GM21786 (cell line): ENCODE data around the gene F2RL2.
A peak's percentile ranks its signal among the peaks of the same experiment; 100 is the strongest.
"Not testable (repeated sequence)": the region's sequence is repeated elsewhere in the genome, so short reads cannot be mapped to it uniquely, and the experiment has no call there.

Experiments used
- ATAC-seq: cut with Tn5 transposase; IDR thresholded peaks from one replicate; pipeline ENCODE4 v1.9.1; 2021; ENCODE audit not compliant: unreplicated experiment

Gene F2RL2

DNA sequence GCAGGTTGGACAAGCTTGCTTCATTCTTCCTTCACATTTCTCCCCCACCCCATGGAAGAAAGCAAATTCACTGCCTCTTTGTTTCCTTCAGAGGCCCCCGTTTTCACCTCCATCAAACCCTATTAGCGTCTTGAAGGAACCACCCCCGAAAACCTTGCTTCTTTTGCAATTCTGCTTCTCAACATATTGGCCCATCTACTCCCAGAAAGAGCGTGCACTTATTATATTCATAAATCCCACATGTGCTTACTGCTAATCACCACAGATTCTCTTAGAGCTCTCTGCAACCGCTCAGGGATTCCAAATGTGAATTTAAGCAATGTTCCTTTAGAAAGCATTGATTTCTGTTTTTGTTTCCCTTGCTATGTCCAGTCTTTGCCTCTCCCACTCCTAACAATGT is 1.1 kb downstream of the F2RL2 start:
- ATAC-seq, result no peak

DNA sequence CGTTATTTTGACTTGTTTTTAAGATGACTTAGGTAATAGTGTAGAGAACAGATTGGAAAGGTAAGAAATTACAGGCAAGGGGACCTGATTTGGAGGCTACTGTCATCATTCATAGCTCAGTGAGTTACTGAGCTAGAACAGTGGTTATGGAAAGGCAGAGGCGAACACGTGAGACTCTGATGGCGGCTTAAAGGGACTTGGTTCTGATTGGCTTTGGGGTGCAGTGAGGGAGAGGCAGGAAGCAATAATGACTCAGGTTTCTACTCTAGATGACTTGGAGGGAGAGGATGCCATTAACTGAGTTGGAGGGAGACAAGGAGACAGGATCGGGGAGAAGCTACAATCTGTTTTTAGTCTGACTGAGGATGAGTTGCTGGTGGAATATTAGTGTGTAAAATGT is 3.0 kb downstream of the F2RL2 start:
- ATAC-seq, result no peak

GRCh38 chr5:76617675-76618074 is 5.5 kb downstream of the F2RL2 start:
- ATAC-seq, result no peak

DNA sequence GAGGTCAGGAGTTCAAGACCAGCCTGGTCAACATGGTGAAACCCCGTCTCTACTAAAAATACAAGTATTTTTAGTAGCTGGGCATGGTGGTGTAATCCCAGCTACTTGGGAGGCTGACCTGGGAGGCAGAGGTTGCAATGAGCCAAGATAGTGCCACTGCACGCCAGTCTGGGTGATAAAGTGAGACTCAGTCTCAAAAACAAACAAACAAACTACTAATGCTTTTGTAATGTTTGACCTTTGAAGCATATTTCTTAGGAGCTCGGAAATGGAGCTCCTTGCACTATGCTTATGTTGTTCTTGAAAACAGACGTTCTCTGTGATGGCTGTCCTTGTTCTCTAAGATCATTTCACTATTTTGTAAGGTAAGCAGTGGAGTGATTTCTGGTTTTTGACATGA is 6.0 kb downstream of the F2RL2 start:
- no peak for ATAC-seq

DNA sequence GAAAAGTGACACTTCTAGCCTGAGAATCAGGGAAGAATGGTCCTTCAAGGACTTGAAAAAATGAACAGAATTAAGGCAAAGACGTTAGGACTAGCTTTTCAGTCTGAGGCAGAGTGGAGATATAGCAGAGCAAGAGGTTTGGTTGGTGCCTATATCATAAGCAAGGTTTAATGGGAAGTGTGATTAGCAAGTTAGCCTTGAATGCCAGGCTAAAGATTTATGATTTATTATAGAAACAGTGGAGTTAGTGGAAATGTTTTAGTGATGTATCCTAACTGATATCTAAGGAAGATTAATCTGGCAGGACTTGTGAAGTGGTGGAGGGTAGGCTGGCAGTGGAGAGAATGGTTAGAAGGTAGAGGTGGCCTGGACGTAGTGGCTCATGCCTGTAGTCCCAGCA is 7.0 kb downstream of the F2RL2 start:
- ATAC-seq, result no peak

DNA sequence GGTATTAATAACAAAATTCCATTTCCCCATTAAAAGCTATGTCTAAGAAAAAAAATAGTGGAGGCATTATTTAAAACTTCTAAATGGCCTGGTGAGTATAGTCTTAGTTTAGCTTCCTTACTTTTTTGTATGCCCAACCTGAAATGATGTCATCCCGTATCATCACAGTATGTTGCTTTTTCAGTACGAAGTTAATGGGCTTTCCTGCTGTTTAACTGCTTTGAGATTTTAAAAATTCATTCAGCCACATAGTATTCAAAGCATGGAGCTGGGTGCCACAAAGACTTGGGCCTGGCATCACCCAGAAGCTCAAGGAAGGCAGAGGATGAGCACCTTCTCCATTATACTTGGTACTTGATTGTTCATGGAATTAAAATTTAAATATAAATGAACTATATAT is 7.4 kb downstream of the F2RL2 start:
- no peak for ATAC-seq

DNA sequence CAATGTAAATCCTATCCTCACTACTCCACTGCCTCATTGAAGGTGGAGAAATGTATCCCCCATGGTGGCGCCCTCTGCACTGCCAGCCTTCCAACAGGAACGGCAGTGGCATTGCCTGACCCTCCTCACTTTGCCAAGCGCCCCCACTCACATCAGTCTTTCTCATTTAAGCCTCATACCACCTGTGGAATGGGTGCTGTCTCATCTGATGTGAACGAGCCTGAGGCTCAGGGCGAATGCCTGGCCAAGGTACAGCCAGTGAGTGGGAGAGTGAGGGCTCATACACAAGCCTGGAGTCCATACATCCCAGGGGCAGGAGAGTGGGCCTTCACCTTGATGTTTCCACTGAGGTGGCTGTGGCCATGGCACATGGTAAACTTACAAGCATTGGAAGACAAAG is 10.3 kb downstream of the F2RL2 start:
- no peak for ATAC-seq

DNA sequence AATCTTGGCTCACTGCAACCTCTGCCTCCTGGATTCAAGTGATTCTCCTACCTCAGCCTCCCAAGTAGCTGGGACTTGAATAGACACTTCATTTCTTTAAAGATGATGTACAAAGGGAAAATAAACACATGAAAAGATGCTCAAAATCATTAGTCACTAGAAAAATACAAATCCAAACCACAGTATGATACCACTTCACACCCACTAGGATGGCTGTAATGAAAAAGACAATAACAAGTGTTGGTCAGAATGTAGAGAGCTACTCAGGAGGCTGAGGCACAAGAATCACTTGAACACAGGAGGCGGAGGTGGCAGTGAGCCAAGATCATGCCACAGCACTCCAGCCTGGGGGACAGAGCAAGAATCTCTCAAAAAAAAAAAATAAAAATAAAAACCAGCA is 13.0 kb downstream of the F2RL2 start:
- ATAC-seq, result no peak

- no peak for ATAC-seq
Measured at GRCh38 chr5:76608833-76609232, 14.4 kb downstream of the F2RL2 start.

DNA sequence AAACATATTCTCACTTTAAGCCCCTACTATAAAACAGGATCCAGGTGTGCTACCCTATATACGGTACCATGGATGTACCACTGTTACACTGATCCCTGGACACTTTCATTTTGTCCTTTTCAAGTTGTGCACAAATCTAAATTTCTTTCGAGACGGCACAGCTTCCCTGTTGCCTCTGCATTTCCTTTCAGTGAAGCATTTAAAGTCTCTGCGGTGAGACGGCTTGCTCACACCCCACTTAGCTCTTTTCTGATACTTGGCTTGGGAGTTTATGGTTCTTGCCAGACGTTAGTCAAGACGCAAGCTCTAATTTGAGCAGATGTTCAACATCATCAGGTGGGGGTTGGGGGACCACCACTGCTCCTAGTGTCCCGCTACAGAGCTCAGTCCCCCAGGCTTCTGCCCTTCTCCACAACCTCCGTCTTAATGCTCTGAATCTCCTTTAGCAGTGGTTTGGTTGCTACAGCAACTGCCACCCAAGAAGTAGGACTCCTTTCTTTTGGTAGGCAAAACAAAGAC is 15.8 kb downstream of the F2RL2 start:
- no peak for ATAC-seq

DNA sequence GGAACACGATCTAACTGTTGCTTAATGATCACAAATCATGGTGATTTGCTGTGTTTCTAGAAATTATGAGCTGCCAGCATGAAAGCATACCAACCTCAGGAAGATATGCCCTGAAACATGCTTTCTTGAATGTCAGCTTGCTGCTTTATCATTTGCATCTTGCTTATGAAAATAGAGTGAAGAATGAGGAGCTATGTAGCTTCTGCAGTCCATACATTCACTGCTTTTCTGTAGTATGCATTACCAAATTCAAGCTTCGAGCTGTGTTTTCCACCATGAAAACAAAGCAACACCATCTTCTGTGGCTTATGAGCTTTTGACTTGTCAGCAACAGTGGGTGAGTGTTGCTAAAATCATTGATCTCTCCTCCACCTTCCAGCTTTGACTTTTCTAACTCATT is 16.5 kb downstream of the F2RL2 start:
- ATAC-seq, result no peak

DNA sequence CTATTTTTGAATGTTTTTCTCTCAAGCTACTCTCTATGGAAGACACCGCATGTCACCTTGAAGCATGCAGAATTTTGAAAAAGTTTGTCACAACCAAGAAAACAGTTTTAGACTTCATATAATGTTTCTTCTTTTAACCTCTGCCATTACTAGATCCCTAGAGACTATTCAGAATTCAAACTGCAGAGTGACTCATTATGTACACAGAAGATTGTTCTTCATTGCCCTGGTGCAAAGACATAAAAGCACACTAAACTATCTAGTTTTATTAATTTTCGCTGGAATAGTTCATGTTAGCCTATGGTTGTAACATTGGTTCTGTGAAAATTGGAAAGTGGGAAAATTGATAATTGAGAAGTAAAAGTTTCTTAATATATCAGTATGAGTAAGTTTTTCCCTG is 18.4 kb downstream of the F2RL2 start:
- no peak for ATAC-seq

DNA sequence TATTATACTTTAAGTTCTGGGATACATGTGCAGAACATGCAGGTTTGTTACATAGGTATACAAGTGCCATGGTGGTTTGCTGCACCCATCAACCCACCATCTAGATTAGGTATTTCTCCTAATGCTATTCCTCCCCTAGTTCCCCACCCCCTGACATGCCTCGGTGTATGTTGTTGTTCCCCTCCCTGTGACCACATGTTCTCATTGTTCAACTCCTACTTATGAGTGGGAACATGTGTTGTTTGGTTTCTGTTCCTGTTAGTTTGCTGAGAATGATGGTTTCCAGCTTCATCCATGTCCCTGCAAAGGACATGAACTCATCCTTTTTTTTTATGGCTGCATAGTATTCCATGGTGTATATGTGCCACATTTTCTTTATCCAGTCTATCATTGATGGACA is 19.2 kb downstream of the F2RL2 start:
- ATAC-seq, result not testable (repeated sequence)

DNA sequence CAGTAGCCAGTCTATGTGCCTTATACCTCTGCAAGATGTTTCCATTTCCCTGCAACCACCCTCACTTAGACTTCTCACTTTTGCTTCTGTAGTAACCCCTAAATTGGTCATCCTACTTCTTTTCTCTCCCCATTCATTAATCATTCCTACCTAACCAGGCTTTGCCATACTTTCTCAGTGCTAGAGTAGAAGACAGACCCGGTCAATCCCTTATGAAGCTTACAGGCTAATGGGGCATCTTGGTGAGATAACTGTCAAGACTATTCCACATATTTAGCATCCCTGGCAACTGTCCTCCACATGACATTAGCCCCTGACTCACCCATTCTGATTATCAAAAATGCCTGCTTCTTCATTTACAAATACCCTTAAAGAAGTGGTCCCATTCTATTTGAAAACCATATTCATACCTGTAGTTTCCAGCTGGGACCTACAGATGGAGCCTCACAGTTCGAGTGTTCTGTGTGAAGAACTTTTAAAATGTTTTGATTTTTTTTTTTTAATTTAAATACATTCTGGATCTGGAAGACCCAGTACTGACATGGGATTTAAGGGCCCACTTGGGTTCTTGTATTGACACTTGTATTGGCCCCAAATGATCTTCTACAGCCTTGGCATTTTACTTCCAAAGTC is 21.0 kb downstream of the F2RL2 start:
- no peak for ATAC-seq

- no peak for ATAC-seq
Measured at GRCh38 chr5:76601470-76601869, 21.7 kb downstream of the F2RL2 start.

- ATAC-seq, result no peak
Measured at GRCh38 chr5:76600716-76601115, 22.5 kb downstream of the F2RL2 start.

GRCh38 chr5:76598531-76598930 is 24.7 kb downstream of the F2RL2 start:
- ATAC-seq, result no peak

DNA sequence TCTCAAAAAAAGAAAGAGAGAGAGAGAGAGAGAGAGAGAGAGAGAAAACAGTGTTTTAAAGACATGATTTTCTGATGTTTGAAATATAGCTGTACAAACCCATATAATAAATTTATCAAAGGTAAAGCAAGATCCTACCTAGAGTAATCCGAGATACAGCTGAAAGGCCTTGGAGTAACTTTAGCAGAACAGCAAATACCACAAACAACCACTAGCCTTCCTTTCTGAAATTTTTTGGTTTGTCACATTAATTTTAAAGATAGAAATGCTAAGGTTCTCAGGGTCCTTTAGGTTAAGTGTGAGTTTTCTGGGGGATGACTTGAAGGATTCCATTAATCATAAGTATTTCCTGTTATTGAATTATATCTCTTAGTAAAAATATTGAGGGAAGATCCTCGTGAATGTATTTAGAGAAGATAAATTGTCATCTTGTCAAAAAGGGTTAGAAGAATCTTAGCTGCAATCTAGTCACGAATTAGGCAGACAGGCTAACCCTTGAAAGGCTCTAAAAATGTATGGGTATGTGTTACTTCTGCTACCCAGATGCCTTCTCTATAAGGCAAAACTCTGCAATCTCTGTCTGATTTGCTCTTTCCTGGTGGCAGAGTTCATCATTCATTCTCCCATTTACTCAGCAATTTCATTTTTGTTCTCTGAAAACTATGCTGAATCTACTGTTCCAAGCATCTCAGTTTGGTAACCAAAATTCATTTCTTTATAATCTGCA is 27.3 kb downstream of the F2RL2 start:
- ATAC-seq, result no peak

DNA sequence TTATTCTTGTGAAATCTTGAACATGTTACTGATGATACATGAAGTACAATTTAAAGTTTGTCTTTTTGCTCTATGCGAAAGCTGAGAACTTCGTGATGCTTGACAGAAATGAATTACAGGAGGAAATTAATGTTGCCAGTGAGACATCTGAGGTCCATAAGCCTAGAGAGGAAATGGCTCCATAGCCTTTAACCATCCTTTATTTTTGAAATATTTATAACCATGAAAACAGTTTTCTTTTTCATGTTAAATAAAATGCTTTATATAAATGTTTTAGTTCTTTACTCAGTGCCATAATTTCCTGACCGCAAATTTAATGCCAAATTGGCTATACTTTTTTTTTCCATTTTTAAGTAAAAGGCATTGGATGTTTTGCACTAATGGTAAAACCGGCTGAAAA is 29.1 kb downstream of the F2RL2 start:
- ATAC-seq, result no peak

DNA sequence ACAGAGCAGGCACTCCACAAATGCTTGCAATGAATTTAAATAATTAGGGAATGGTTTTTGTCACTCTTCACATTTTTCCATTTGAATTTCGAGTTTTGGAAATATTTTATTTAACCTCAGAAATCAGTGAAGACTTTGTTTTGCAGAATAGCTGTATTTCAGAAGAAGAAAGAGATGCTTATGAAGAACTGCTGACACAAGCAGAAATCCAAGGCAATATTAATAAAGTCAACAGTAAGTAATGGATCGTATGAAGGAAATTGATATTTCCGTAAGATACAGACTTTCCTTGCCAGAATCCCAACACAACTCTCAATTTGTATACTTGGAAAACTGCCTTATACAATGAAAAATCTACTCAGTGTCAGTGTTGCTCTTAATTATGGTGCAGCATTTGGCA is 30.5 kb downstream of the F2RL2 start:
- no peak for ATAC-seq

GRCh38 chr5:76591366-76591765 is 31.8 kb downstream of the F2RL2 start:
- no peak for ATAC-seq

GRCh38 chr5:76590027-76590426 is 33.2 kb downstream of the F2RL2 start:
- peak; percentile 97 for ATAC-seq

DNA sequence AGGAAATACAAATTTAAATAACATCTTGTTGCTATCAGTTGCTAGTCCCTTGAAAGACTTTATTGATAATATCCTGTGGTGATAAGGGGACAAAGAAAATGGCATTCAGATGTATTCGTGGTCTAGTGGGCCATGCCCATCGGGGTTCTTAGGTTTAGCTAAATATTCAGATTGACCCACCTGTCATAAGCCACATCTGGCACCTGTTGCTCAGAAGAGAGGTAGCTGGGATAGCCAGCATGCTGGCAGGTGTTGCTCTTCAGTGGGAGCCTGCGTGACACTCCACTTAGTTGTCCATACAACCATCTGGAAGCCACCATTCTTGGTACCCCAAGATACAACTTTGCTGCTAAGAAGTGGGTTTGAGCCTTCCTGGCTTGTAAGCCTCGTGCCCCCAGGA is 36.7 kb downstream of the F2RL2 start:
- ATAC-seq, result no peak
